IMR-90 (cell line): ENCODE results near the gene SBF2. TPM values are rescaled to one million over a fixed set of nuclear protein-coding genes. Genes with fewer than 3 reads are reported as not detected.
A peak's percentile ranks its signal among the peaks of the same experiment; 100 is the strongest.

Source experiments
- ATAC-seq: fragments of 200-7000 bp; cut with Tn5 transposase; 2 replicates; pipeline ENCODE4 v1.9.1; 2020; ENCODE audit warnings: low read depth, mild to moderate bottlenecking, moderate library complexity
- BruUV-seq: library from RNA; stranded (reverse); fragments of 400-500 nt; replicated peaks from 2 replicates; lab custom pipeline; 2021; lab: Mats Ljungman, UMichigan
- CTCF ChIA-PET: fragments of 300-600 bp; formaldehyde crosslinking; extraction: SDS; loops from one replicate; lab custom pipeline; 2021; ENCODE audit warnings: antibody characterized with exemption; lab: Yijun Ruan, JAX
- POLR2A ChIA-PET: fragments of 300-600 bp; sonication (Branson Sonifier 250); formaldehyde crosslinking; loops from one replicate; lab custom pipeline; 2022; ENCODE audit warnings: antibody characterized with exemption; ENCODE audit not compliant: unreplicated experiment; lab: Charles Lee
- DNase-seq: peaks from one replicate; pipeline ENCODE4 v3.0.0; 2013
- H2AFZ ChIP-seq: replicated peaks from 2 replicates; pipeline ENCODE3; 2013; ENCODE audit warnings: low read length, mild to moderate bottlenecking; ENCODE audit not compliant: poor library complexity
- H2AK5ac ChIP-seq: 2 replicates; pipeline ENCODE4 v1.6.1; 2013; ENCODE audit warnings: low read depth, low read length, inconsistent platforms
- H2AK9ac ChIP-seq: replicated peaks from 2 replicates; pipeline ENCODE3; 2013; ENCODE audit warnings: mild to moderate bottlenecking, low read depth, low read length, moderate library complexity; ENCODE audit not compliant: poor library complexity
- H2BK120ac ChIP-seq: 2 replicates; pipeline ENCODE4 v1.6.1; 2013; ENCODE audit warnings: low read depth, low read length, inconsistent platforms
- H2BK15ac ChIP-seq: 3 replicates; pipeline ENCODE4 v1.6.1; 2013; ENCODE audit warnings: low read depth, low read length, inconsistent platforms
- H2BK20ac ChIP-seq: 2 replicates; pipeline ENCODE4 v1.6.1; 2013; ENCODE audit warnings: low read depth, mild to moderate bottlenecking, inconsistent platforms, low read length, moderate library complexity
- H2BK5ac ChIP-seq: 2 replicates; pipeline ENCODE4 v1.6.1; 2013; ENCODE audit warnings: mild to moderate bottlenecking, low read depth, low read length, inconsistent platforms; ENCODE audit not compliant: poor library complexity, severe bottlenecking
- H3K14ac ChIP-seq: replicated peaks from 2 replicates; pipeline ENCODE4 v1.6.1; 2013; ENCODE audit warnings: low read depth, low read length, inconsistent platforms
- H3K18ac ChIP-seq: 2 replicates; pipeline ENCODE4 v1.6.1; 2013; ENCODE audit warnings: low read depth, low read length, control low read depth
- H3K23ac ChIP-seq: 2 replicates; pipeline ENCODE4 v1.6.1; 2013; ENCODE audit warnings: low read depth, low read length, inconsistent platforms
- H3K27ac ChIP-seq: 2 replicates; pipeline ENCODE4 v1.5.1; 2013; ENCODE audit warnings: mild to moderate bottlenecking, control low read depth, low read length; ENCODE audit not compliant: insufficient read depth
- H3K27me3 ChIP-seq: 2 replicates; pipeline ENCODE4 v1.6.1; 2013; ENCODE audit warnings: low read length; ENCODE audit not compliant: control insufficient read depth, insufficient read depth
- H3K36me3 ChIP-seq: 2 replicates; pipeline ENCODE4 v1.6.1; 2013; ENCODE audit warnings: low read length, mixed read lengths; ENCODE audit not compliant: control insufficient read depth, insufficient read depth
- H3K4ac ChIP-seq: 2 replicates; pipeline ENCODE4 v1.6.1; 2013; ENCODE audit warnings: low read depth, low read length, inconsistent platforms
- H3K4me1 ChIP-seq: 2 replicates; pipeline ENCODE4 v1.6.1; 2013; ENCODE audit warnings: low read length, mixed read lengths; ENCODE audit not compliant: control insufficient read depth, insufficient read depth
- H3K4me2 ChIP-seq: 2 replicates; pipeline ENCODE4 v1.6.1; 2013; ENCODE audit warnings: low read depth, mild to moderate bottlenecking, control low read depth, low read length, moderate library complexity
- H3K4me3 ChIP-seq: 2 replicates; pipeline ENCODE4 v1.5.1; 2013; ENCODE audit warnings: low read depth, mild to moderate bottlenecking, control low read depth, low read length, moderate library complexity; ENCODE audit not compliant: insufficient read depth
- H3K56ac ChIP-seq: 2 replicates; pipeline ENCODE4 v1.6.1; 2013; ENCODE audit warnings: low read length, inconsistent platforms; ENCODE audit not compliant: insufficient read depth; ENCODE audit errors: extremely low read depth
- H3K79me1 ChIP-seq, 2 experiments: 2 replicates each; pipeline ENCODE4 v1.6.1; 2013; ENCODE audit warnings: low read length in 2 of 2, inconsistent platforms in 1 of 2, low read depth in 1 of 2
- H3K9ac ChIP-seq: 2 replicates; pipeline ENCODE4 v1.6.1; 2013; ENCODE audit warnings: low read depth, low read length, control low read depth
- H3K9me1 ChIP-seq: 2 replicates; pipeline ENCODE4 v1.6.1; 2013; ENCODE audit warnings: low read length, inconsistent platforms; ENCODE audit not compliant: insufficient read depth
- H3K9me3 ChIP-seq: 2 replicates; pipeline ENCODE4 v1.6.1; 2013; ENCODE audit warnings: low read length; ENCODE audit not compliant: control insufficient read depth, insufficient read depth
- H4K20me1 ChIP-seq: 2 replicates; pipeline ENCODE4 v1.6.1; 2013; ENCODE audit warnings: low read length, inconsistent platforms; ENCODE audit not compliant: insufficient read depth
- H4K5ac ChIP-seq: 2 replicates; pipeline ENCODE4 v1.6.1; 2013; ENCODE audit warnings: mild to moderate bottlenecking, low read depth, low read length, control low read depth
- H4K8ac ChIP-seq, 2 experiments: 2 replicates each; pipeline ENCODE4 v1.6.1; 2013; ENCODE audit warnings: low read depth in 2 of 2, low read length in 2 of 2, control low read depth in 1 of 2, inconsistent platforms in 1 of 2
- H4K91ac ChIP-seq: 2 replicates; pipeline ENCODE4 v1.6.1; 2013; ENCODE audit warnings: low read depth, low read length, inconsistent platforms; ENCODE audit not compliant: insufficient read depth
- BHLHE40 ChIP-seq: fragments of 150-350 bp; IDR thresholded peaks from 2 replicates; pipeline ENCODE4 v1.6.1; 2016; ENCODE audit warnings: mild to moderate bottlenecking, low read depth, low read length
- CEBPB ChIP-seq: IDR thresholded peaks from 2 replicates; pipeline ENCODE4 v1.6.1; 2012; ENCODE audit warnings: low read depth, low read length, improper control_type of control experiment
- CHD1 ChIP-seq: IDR thresholded peaks from 2 replicates; pipeline ENCODE4 v1.6.1; 2012; ENCODE audit warnings: low read depth, low read length, improper control_type of control experiment
- CTCF ChIP-seq: conservative IDR thresholded peaks from 2 replicates; pipeline ENCODE4 v1.5.1; 2012; ENCODE audit warnings: mild to moderate bottlenecking, low read depth, low read length, improper control_type of control experiment
- ELK1 ChIP-seq: fragments of 150-350 bp; IDR thresholded peaks from 2 replicates; pipeline ENCODE4 v1.6.1; 2016; ENCODE audit warnings: low read depth, mild to moderate bottlenecking, low read length, moderate library complexity, borderline replicate concordance
- FOS ChIP-seq: fragments of 150-350 bp; IDR thresholded peaks from 2 replicates; pipeline ENCODE4 v1.6.1; 2016; ENCODE audit warnings: low read depth, low read length
- MAFK ChIP-seq: IDR thresholded peaks from 2 replicates; pipeline ENCODE4 v1.6.1; 2012; ENCODE audit warnings: low read depth, low read length, improper control_type of control experiment
- MXI1 ChIP-seq: IDR thresholded peaks from 2 replicates; pipeline ENCODE4 v1.6.1; 2012; ENCODE audit warnings: low read depth, mild to moderate bottlenecking, low read length, moderate library complexity, borderline replicate concordance
- NFE2L2 ChIP-seq: fragments of 150-350 bp; IDR thresholded peaks from 2 replicates; pipeline ENCODE4 v1.6.1; 2016; ENCODE audit warnings: low read depth, mild to moderate bottlenecking, low read length
- POLR2A ChIP-seq: IDR thresholded peaks from 2 replicates; pipeline ENCODE4 v1.6.1; 2012; ENCODE audit warnings: mild to moderate bottlenecking, low read depth, low read length
- RAD21 ChIP-seq: IDR thresholded peaks from 2 replicates; pipeline ENCODE4 v1.6.1; 2012; ENCODE audit warnings: low read length, improper control_type of control experiment
- RCOR1 ChIP-seq: IDR thresholded peaks from 2 replicates; pipeline ENCODE4 v1.6.1; 2012; ENCODE audit warnings: mild to moderate bottlenecking, low read length, improper control_type of control experiment; ENCODE audit not compliant: insufficient replicate concordance
- RFX5 ChIP-seq: IDR thresholded peaks from 2 replicates; pipeline ENCODE4 v1.8.0; 2012; ENCODE audit warnings: low read depth, mild to moderate bottlenecking, low read length, moderate library complexity
- SMC3 ChIP-seq: fragments of 150-350 bp; IDR thresholded peaks from 2 replicates; pipeline ENCODE4 v1.6.1; 2016; ENCODE audit warnings: low read depth, mild to moderate bottlenecking, antibody characterized with exemption, low read length, moderate library complexity
- WGBS, 2 experiments: methylation state at CpG; one replicate each; pipeline versions ENCODE4 v1.1.5 to v1.1.7; 2013; ENCODE audit warnings: missing lambda C conversion rate in 2 of 2; ENCODE audit not compliant: insufficient read length in 1 of 2; ENCODE audit errors: extremely low coverage in 2 of 2; 5-methylcytosine and 5-hydroxymethylcytosine counted together
- dilution Hi-C: fragments of 300-500 bp; cut with HindIII; formaldehyde crosslinking; loops from one replicate; pipeline ENCODE4 v1.14.3; 2018; ENCODE audit warnings: low sequenced_read_pairs; ENCODE audit not compliant: unreplicated experiment
- in situ Hi-C: fragments of 300-500 bp; cut with MboI; formaldehyde crosslinking; loops from 3 replicates; pipeline ENCODE4 v1.14.3; 2019; ENCODE audit warnings: low sequenced_read_pairs, inconsistent platforms, mixed read lengths
- intact Hi-C: fragments of 100-400 bp; cut with micrococcal nuclease; formaldehyde crosslinking; loops from 2 replicates; pipeline ENCODE4 v1.10.0; 2022
- polyA plus RNA-seq, 3 experiments: library from polyadenylated mRNA; depleted of rRNA; stranded (reverse); fragments of >200 nt; gene quantifications; 2 replicates each; pipeline ENCODE4 v1.2.3, GENCODE V29; 2012; ENCODE audit warnings: low replicate concordance in 1 of 3
- total RNA-seq: library from RNA; depleted of rRNA; stranded (reverse); fragments of >200 nt; gene quantifications from 2 replicates; pipeline ENCODE4 v1.2.3, GENCODE V29; 2012

SBF2 gene
- total and polyA plus RNA-seq, 2 of the 4 experiments (the other 2 are of a cell fraction): 23.8 to 51.8 TPM

- Histone ChIP-seq H3K9ac (no peak overlapping the region; the same call in 1 of the 2 replicates), H2BK5ac (peak overlapping the region; percentile 35), H3K18ac (peak overlapping the region; percentile 71; the same call in 1 of the 2 replicates), H2AFZ (no peak overlapping the region), H3K23ac (peak overlapping the region; percentile 24; the same call in 1 of the 2 replicates), H3K9me1 (peaks cover 9% of the 10 kb centered on the region), H3K36me3 (no peaks in the 10 kb centered on the region; the same call in 1 of the 2 replicates), H4K5ac (peak overlapping the region; percentile 50; the same call in 1 of the 2 replicates), H3K79me1 (peaks cover 24 to 26% of the 10 kb centered on the region in 2 experiments), H3K4me2 (no peak overlapping the region), H2AK5ac (no peak overlapping the region), H4K91ac (no peak overlapping the region), H3K4me1 (peaks cover 3% of the 10 kb centered on the region; the same call in 1 of the 2 replicates), H2BK20ac (peak overlapping the region; percentile 78; the same call in 1 of the 2 replicates), H2BK15ac (peak overlapping the region; percentile 53; the same call in 1 of the 3 replicates), H3K14ac (0 out of 2 replicates have a peak overlapping the region, but pooled peaks have one; percentile 40), H4K8ac (peak overlapping the region; percentile 72 to 83), H3K4ac (peak overlapping the region; percentile 61; the same call in 1 of the 2 replicates), H3K56ac (no peak overlapping the region), H2BK120ac (peak overlapping the region; percentile 57; the same call in 1 of the 2 replicates), H4K20me1 (no peaks in the 10 kb centered on the region), H3K9me3 (peaks cover 4% of the 10 kb centered on the region), H3K4me3 (no peak overlapping the region), H3K27ac (no peak overlapping the region), H2AK9ac (no peak overlapping the region), H3K27me3 (no peaks in the 10 kb centered on the region)
- in situ Hi-C loops: no loop called here
- TF ChIP-seq ELK1: no peak
- TF ChIP-seq NFE2L2: no peak
- TF ChIP-seq POLR2A: no peak
- no peak for TF ChIP-seq CHD1
- TF ChIP-seq FOS: no peak
- no peak for TF ChIP-seq RFX5
- TF ChIP-seq RCOR1: no peak
- no peak for TF ChIP-seq SMC3
- no peak for TF ChIP-seq MXI1
- TF ChIP-seq CTCF: no peak
- no peak for TF ChIP-seq RAD21
- no peak for TF ChIP-seq MAFK
- TF ChIP-seq BHLHE40: no peak
- TF ChIP-seq CEBPB: no peak
- CTCF ChIA-PET: interaction anchor here (0.5 kb wide), 1 partner anchor 91 kb away, joined by 3 read pairs; no protein-coding TSS in a partner anchor
- intact Hi-C loops: no loop called here
- DNase-seq: no peak
- dilution Hi-C loops: no loop called here
- POLR2A ChIA-PET: no interaction called here
- ATAC-seq: no peak
- no TSS peak for BruUV-seq
- no CpG with 5 or more reads among the region's 1 CpG for WGBS, 2 experiments
These were observed 394.3 kb downstream of the SBF2 start for GRCh38 chr11:9899676-9900075.
